AG20443 (cell line): ENCODE measurements around the gene SLC30A1.

Experiments
- DNase-seq: peaks from one replicate; pipeline ENCODE4 v3.0.0; 2012; ENCODE audit warnings: low spot score, mixed read lengths

The SLC30A1 gene

GRCh38 chr1:211522804-211523203 is 56.2 kb downstream of the SLC30A1 start:
- DNase-seq, result no peak
